Stimulated activated naive B cell treated with anti-CD40 and anti-IgM and Interleukin-4, amounts not matched to agents 10 μg/mL and 1 μg/mL and 100 μg/mL, for 72 hours (primary cell): ENCODE results near the gene CTRB2.

Experiments used
- ATAC-seq, 2 donors: fragments of 150-1000 bp; cut with Tn5 transposase; replicated peaks; 2 replicates each; pipeline ENCODE4 v1.10.0; 2021; ENCODE audit warnings: moderate library complexity in 1 of 2
- DNase-seq: peaks from one replicate; pipeline ENCODE4 v3.0.0; 2021
- H3K27ac Mint-ChIP-seq: one replicate; pipeline ENCODE4 v1.8.0; 2022; ENCODE audit warnings: mild to moderate bottlenecking, mixed read lengths
- H3K27me3 Mint-ChIP-seq, 2 donors: one replicate each; pipeline ENCODE4 v1.8.0; 2022; ENCODE audit warnings: mixed read lengths in 2 of 2
- H3K36me3 Mint-ChIP-seq, 2 donors: one replicate each; pipeline ENCODE4 v1.8.0; 2022; ENCODE audit warnings: mixed read lengths in 2 of 2, mild to moderate bottlenecking in 1 of 2
- H3K4me1 Mint-ChIP-seq, 2 donors: one replicate each; pipeline ENCODE4 v1.8.0; 2022; ENCODE audit warnings: mixed read lengths in 2 of 2, mild to moderate bottlenecking in 1 of 2
- H3K4me3 Mint-ChIP-seq, 2 donors: one replicate each; pipeline ENCODE4 v1.8.0; 2022; ENCODE audit warnings: mild to moderate bottlenecking in 2 of 2, mixed read lengths in 2 of 2, moderate library complexity in 1 of 2
- H3K9me3 Mint-ChIP-seq, 2 donors: one replicate each; pipeline ENCODE4 v1.8.0; 2022; ENCODE audit warnings: mixed read lengths in 2 of 2, mild to moderate bottlenecking in 1 of 2

Gene CTRB2

GRCh38 chr16:75195811-75196790 is 10.9 kb downstream of the CTRB2 start:
- DNase-seq (no peak), ATAC-seq (no peak)
- Mint-ChIP-seq H3K9me3 (no peaks in the 10 kb centered on the region), H3K36me3 (no peaks in the 10 kb centered on the region), H3K4me1 (peaks cover 6 to 26% of the 10 kb centered on the region in 2 donors), H3K27ac (no peak overlapping the region), H3K4me3 (no peak overlapping the region), H3K27me3 (peaks cover 59 to 71% of the 10 kb centered on the region in 2 donors)

GRCh38 chr16:75193730-75194444 is 13.1 kb downstream of the CTRB2 start:
- peaks cover 0 to 10% of the 10 kb centered on the region in 2 donors for H3K4me1 Mint-ChIP-seq
- DNase-seq (no peak), ATAC-seq (no peak)
- no peaks in the 10 kb centered on the region for H3K9me3 Mint-ChIP-seq
- no peak overlapping the region for H3K4me3 Mint-ChIP-seq
- no peaks in the 10 kb centered on the region for H3K36me3 Mint-ChIP-seq
- peaks cover 59 to 71% of the 10 kb centered on the region in 2 donors for H3K27me3 Mint-ChIP-seq
- no peak overlapping the region for H3K27ac Mint-ChIP-seq

GRCh38 chr16:75193265-75193650 is 13.7 kb downstream of the CTRB2 start:
- DNase-seq = no peak
- peaks cover 55 to 73% of the 10 kb centered on the region in 2 donors for H3K27me3 Mint-ChIP-seq
- ATAC-seq = no peak

GRCh38 chr16:75192606-75193264 is 14.2 kb downstream of the CTRB2 start:
- ATAC-seq (no peak), DNase-seq (no peak)
- H3K27ac Mint-ChIP-seq = no peak overlapping the region
- peaks cover 0 to under 1% of the 10 kb centered on the region in 2 donors for H3K9me3 Mint-ChIP-seq
- no peaks in the 10 kb centered on the region for H3K36me3 Mint-ChIP-seq
- peaks cover 0 to 3% of the 10 kb centered on the region in 2 donors for H3K4me1 Mint-ChIP-seq
- H3K4me3 Mint-ChIP-seq = no peak overlapping the region
- peaks cover 51 to 69% of the 10 kb centered on the region in 2 donors for H3K27me3 Mint-ChIP-seq

More at GRCh38 chr16:75193265-75193650, 13.7 kb downstream of the CTRB2 start:
- Mint-ChIP-seq H3K4me1 (peaks cover 0 to 8% of the 10 kb centered on the region in 2 donors), H3K27ac (no peak overlapping the region), H3K9me3 (no peaks in the 10 kb centered on the region), H3K4me3 (no peak overlapping the region), H3K36me3 (no peaks in the 10 kb centered on the region)

GRCh38 chr16:75189638-75190245 is 17.2 kb downstream of the CTRB2 start:
- Mint-ChIP-seq H3K9me3 (peaks cover 0 to 3% of the 10 kb centered on the region in 2 donors), H3K27me3 (peaks cover 49 to 63% of the 10 kb centered on the region in 2 donors), H3K27ac (no peak overlapping the region), H3K4me1 (no peaks in the 10 kb centered on the region), H3K4me3 (no peak overlapping the region), H3K36me3 (no peaks in the 10 kb centered on the region)
- ATAC-seq (no peak), DNase-seq (no peak)

GRCh38 chr16:75188832-75189477 is 18.0 kb downstream of the CTRB2 start:
- H3K4me1 Mint-ChIP-seq = no peaks in the 10 kb centered on the region
- no peak overlapping the region for H3K4me3 Mint-ChIP-seq
- H3K27me3 Mint-ChIP-seq = peaks cover 45 to 58% of the 10 kb centered on the region in 2 donors
- no peaks in the 10 kb centered on the region for H3K36me3 Mint-ChIP-seq
- ATAC-seq (no peak), DNase-seq (no peak)
- peaks cover 0 to 3% of the 10 kb centered on the region in 2 donors for H3K9me3 Mint-ChIP-seq
- H3K27ac Mint-ChIP-seq = no peak overlapping the region

- Mint-ChIP-seq H3K4me1 (no peaks in the 10 kb centered on the region), H3K27ac (no peak overlapping the region), H3K9me3 (peaks cover 7% of the 10 kb centered on the region in 2 donors), H3K4me3 (no peak overlapping the region), H3K36me3 (peaks cover 2 to 4% of the 10 kb centered on the region in 2 donors), H3K27me3 (peaks cover 23 to 35% of the 10 kb centered on the region in 2 donors)
- no peak for ATAC-seq
- DNase-seq = no peak
These were observed 25.3 kb downstream of the CTRB2 start for GRCh38 chr16:75181630-75182029.

- H3K9me3 Mint-ChIP-seq = peaks cover 19 to 21% of the 10 kb centered on the region in 2 donors
- H3K27me3 Mint-ChIP-seq = peaks cover 11 to 16% of the 10 kb centered on the region in 2 donors
- DNase-seq (no peak), ATAC-seq (no peak)
- peaks cover 12 to 18% of the 10 kb centered on the region in 2 donors for H3K36me3 Mint-ChIP-seq
- no peak overlapping the region for H3K27ac Mint-ChIP-seq
- H3K4me1 Mint-ChIP-seq = no peaks in the 10 kb centered on the region
- H3K4me3 Mint-ChIP-seq = no peak overlapping the region
These were observed 27.8 kb downstream of the CTRB2 start for GRCh38 chr16:75179208-75179607.

- H3K27me3 Mint-ChIP-seq = peaks cover 5 to 6% of the 10 kb centered on the region in 2 donors
- DNase-seq (no peak), ATAC-seq (no peak)
- peaks cover 30 to 40% of the 10 kb centered on the region in 2 donors for H3K9me3 Mint-ChIP-seq
- no peak overlapping the region for H3K27ac Mint-ChIP-seq
- peaks cover 29 to 41% of the 10 kb centered on the region in 2 donors for H3K36me3 Mint-ChIP-seq
- no peak overlapping the region for H3K4me3 Mint-ChIP-seq
- H3K4me1 Mint-ChIP-seq = no peaks in the 10 kb centered on the region
These were observed 30.0 kb downstream of the CTRB2 start for GRCh38 chr16:75176926-75177325.

GRCh38 chr16:75175074-75175473 is 31.9 kb downstream of the CTRB2 start:
- no peak for ATAC-seq
- DNase-seq = no peak
- no peak overlapping the region for H3K27ac Mint-ChIP-seq

GRCh38 chr16:75172578-75172977 is 34.4 kb downstream of the CTRB2 start:
- Mint-ChIP-seq H3K27ac (no peak overlapping the region), H3K4me1 (no peaks in the 10 kb centered on the region), H3K27me3 (peaks cover 0 to 3% of the 10 kb centered on the region in 2 donors), H3K36me3 (peaks cover 67 to 81% of the 10 kb centered on the region in 2 donors), H3K4me3 (no peak overlapping the region), H3K9me3 (peaks cover 45 to 55% of the 10 kb centered on the region in 2 donors)
- ATAC-seq (no peak), DNase-seq (no peak)

More at GRCh38 chr16:75175074-75175473, 31.9 kb downstream of the CTRB2 start:
- Mint-ChIP-seq H3K36me3 (peaks cover 42 to 56% of the 10 kb centered on the region in 2 donors), H3K4me3 (no peak overlapping the region), H3K4me1 (no peaks in the 10 kb centered on the region), H3K9me3 (peaks cover 32 to 43% of the 10 kb centered on the region in 2 donors), H3K27me3 (peaks cover 3 to 4% of the 10 kb centered on the region in 2 donors)

- no peak overlapping the region for H3K27ac Mint-ChIP-seq
- no peak overlapping the region for H3K4me3 Mint-ChIP-seq
- H3K4me1 Mint-ChIP-seq = no peaks in the 10 kb centered on the region
- H3K9me3 Mint-ChIP-seq = peaks cover 37 to 50% of the 10 kb centered on the region in 2 donors
- no peak for DNase-seq
- no peak for ATAC-seq
- H3K27me3 Mint-ChIP-seq = peaks cover 0 to 3% of the 10 kb centered on the region in 2 donors
- peaks cover 80 to 92% of the 10 kb centered on the region in 2 donors for H3K36me3 Mint-ChIP-seq
These were observed 37.0 kb downstream of the CTRB2 start for GRCh38 chr16:75169899-75170405.

GRCh38 chr16:75160386-75160785 is 46.6 kb downstream of the CTRB2 start:
- no peak overlapping the region for H3K4me3 Mint-ChIP-seq
- H3K4me1 Mint-ChIP-seq = peaks cover 7 to 13% of the 10 kb centered on the region in 2 donors
- H3K27ac Mint-ChIP-seq = no peak overlapping the region
- H3K27me3 Mint-ChIP-seq = no peaks in the 10 kb centered on the region
- DNase-seq (no peak), ATAC-seq (no peak)
- peaks cover 62 to 72% of the 10 kb centered on the region in 2 donors for H3K36me3 Mint-ChIP-seq
- H3K9me3 Mint-ChIP-seq = peaks cover 0 to 5% of the 10 kb centered on the region in 2 donors
